K562 (cell line): Measurements from ENCODE around the gene SLC16A1. TPM values are rescaled to one million over a fixed set of nuclear protein-coding genes. Genes with fewer than 3 reads are reported as not detected.

ENCODE experiments used
- ATAC-seq: fragments of 200-7000 bp; cut with Tn5 transposase; 3 replicates; pipeline ENCODE4 v1.9.1; 2020; ENCODE audit warnings: moderate library complexity
- BruUV-seq: library from RNA; stranded (reverse); fragments of 400-500 nt; replicated peaks from 2 replicates; lab custom pipeline; 2021; lab: Mats Ljungman, UMichigan
- CTCF ChIA-PET: fragments of 300-600 bp; formaldehyde crosslinking; extraction: SDS; loops from one replicate; lab custom pipeline; 2021; ENCODE audit warnings: low intra/inter-chr PET ratio; lab: Yijun Ruan, JAX
- POLR2A ChIA-PET: fragments of 300-600, 350-650 bp; sonication (Branson Sonifier 250); formaldehyde crosslinking; extraction: SDS; loops from one replicate; lab custom pipeline; 2021; ENCODE audit warnings: antibody characterized with exemption, inconsistent platforms; lab: Yijun Ruan, JAX
- DNase-seq, 4 experiments: peaks; one replicate each; pipeline versions ENCODE4 v3.0.0 to v3.0.0-alpha.2; 2011 to 2018; ENCODE audit warnings: low spot score in 3 of 4, mixed read lengths in 3 of 4; ENCODE audit errors: extremely low read depth in 1 of 4
- FAIRE-seq: peaks from 2 replicates; lab custom pipeline; 2011; peaks lifted over from hg19 to GRCh38; lab: Jason Lieb, UNC
- H2AFZ ChIP-seq: 2 replicates; pipeline ENCODE4 v1.6.0; 2011; ENCODE audit warnings: low read depth, low read length, control low read depth, inconsistent platforms
- H3K27ac ChIP-seq: fragments of 200-600 bp; 3 replicates; pipeline ENCODE4 v1.8.0; 2011; ENCODE audit warnings: low read depth, mild to moderate bottlenecking, control low read depth, inconsistent platforms, low read length, moderate library complexity, mixed read lengths; ENCODE audit errors: extremely low read depth
- H3K27me3 ChIP-seq, 2 experiments: fragments of 300-600 bp in 1 of 2; 2 replicates in 1 of 2; 3 replicates in 1 of 2; pipeline versions ENCODE4 v1.6.0 to v1.8.0; 2011; ENCODE audit warnings: inconsistent platforms in 2 of 2, low read length in 2 of 2, mild to moderate bottlenecking in 1 of 2, mixed read lengths in 1 of 2, moderate library complexity in 1 of 2; ENCODE audit not compliant: control insufficient read depth in 2 of 2, insufficient read depth in 2 of 2
- H3K36me3 ChIP-seq: fragments of 300-600 bp; 3 replicates; pipeline ENCODE4 v1.8.0; 2011; ENCODE audit warnings: mild to moderate bottlenecking, low read length, inconsistent platforms; ENCODE audit not compliant: control insufficient read depth, insufficient read depth
- H3K4me1 ChIP-seq, 2 experiments: fragments of 200-600 bp in 1 of 2; replicated peaks in 1 of 2; 2 replicates in 1 of 2; 3 replicates in 1 of 2; pipeline versions ENCODE4 v1.5.1 to v1.8.0; 2011; ENCODE audit warnings: inconsistent platforms in 2 of 2, low read length in 2 of 2, mild to moderate bottlenecking in 1 of 2, mixed read lengths in 1 of 2, moderate library complexity in 1 of 2; ENCODE audit not compliant: control insufficient read depth in 2 of 2, insufficient read depth in 2 of 2
- H3K4me2 ChIP-seq: 2 replicates; pipeline ENCODE4 v1.6.1; 2011; ENCODE audit warnings: low read length, control low read depth, inconsistent platforms, mixed read lengths; ENCODE audit not compliant: insufficient read depth
- H3K4me3 ChIP-seq: fragments of 200-600 bp; sonication (generic), shearing (Covaris generic); 2 replicates; pipeline ENCODE4 v1.5.1; 2016; ENCODE audit warnings: control low read depth, inconsistent platforms
- H3K79me2 ChIP-seq: fragments of 200-600 bp; 3 replicates; pipeline ENCODE4 v1.8.0; 2011; ENCODE audit warnings: low read length, inconsistent platforms; ENCODE audit not compliant: control insufficient read depth, insufficient read depth
- H3K9ac ChIP-seq, 2 experiments: 2 replicates each; pipeline versions ENCODE4 v1.6.0 to v1.6.1; 2011; ENCODE audit warnings: low read depth in 2 of 2, low read length in 2 of 2, control low read depth in 1 of 2, inconsistent platforms in 1 of 2, mild to moderate bottlenecking in 1 of 2, mixed read lengths in 1 of 2; ENCODE audit not compliant: insufficient read depth in 1 of 2
- H3K9me1 ChIP-seq: one replicate; pipeline ENCODE4 v1.6.0; 2011; ENCODE audit warnings: inconsistent platforms, mild to moderate bottlenecking, low read length, moderate library complexity; ENCODE audit not compliant: control insufficient read depth, insufficient read depth
- H3K9me3 ChIP-seq: replicated peaks from 2 replicates; pipeline ENCODE4 v1.5.1; 2011; ENCODE audit warnings: low read depth, low read length, inconsistent platforms; ENCODE audit not compliant: control insufficient read depth, insufficient read depth
- H4K20me1 ChIP-seq: replicated peaks from 2 replicates; pipeline ENCODE4 v1.6.1; 2011; ENCODE audit warnings: low read length, inconsistent platforms, mixed read lengths; ENCODE audit not compliant: control insufficient read depth, insufficient read depth
- BACH1 ChIP-seq: fragments of 200-800 bp; sonication (Bioruptor generic); IDR thresholded peaks from 2 replicates; pipeline ENCODE4 v1.6.1; 2016; ENCODE audit warnings: missing genetic modification characterization, missing compliant biosample characterization
- KHSRP ChIP-seq: fragments of 450-650 bp; IDR thresholded peaks from 2 replicates; pipeline ENCODE4 v1.6.1; 2017
- L3MBTL2 ChIP-seq: fragments of 450-650 bp; IDR thresholded peaks from 2 replicates; pipeline ENCODE4 v1.6.1; 2016; ENCODE audit warnings: mild to moderate bottlenecking, moderate library complexity
- MAFF ChIP-seq: IDR thresholded peaks from 2 replicates; pipeline ENCODE4 v1.6.1; 2012; ENCODE audit warnings: low read length, improper control_type of control experiment
- MAFK ChIP-seq: IDR thresholded peaks from 2 replicates; pipeline ENCODE4 v1.6.1; 2011; ENCODE audit warnings: low read length, improper control_type of control experiment
- PML ChIP-seq: IDR thresholded peaks from 2 replicates; pipeline ENCODE4 v1.6.1; 2012; ENCODE audit warnings: low read length, inconsistent platforms
- SMAD2 ChIP-seq: fragments of 150-350 bp; IDR thresholded peaks from 2 replicates; pipeline ENCODE4 v1.6.1; 2014; ENCODE audit warnings: low read depth, mild to moderate bottlenecking, low read length
- SMAD4 ChIP-seq: fragments of 250-450 bp; sonication (Bioruptor Pico); conservative IDR thresholded peaks from 2 replicates; pipeline ENCODE4 v1.8.0; 2021; ENCODE audit warnings: inconsistent platforms, mild to moderate bottlenecking, moderate library complexity
- SOX6 ChIP-seq: fragments of 450-650 bp; IDR thresholded peaks from 2 replicates; pipeline ENCODE4 v1.6.1; 2014; ENCODE audit warnings: mild to moderate bottlenecking
- ZBTB8A ChIP-seq: fragments of 450-650 bp; IDR thresholded peaks from 2 replicates; pipeline ENCODE4 v1.6.1; 2018; ENCODE audit warnings: mild to moderate bottlenecking, moderate library complexity; ENCODE audit not compliant: partially characterized antibody
- in situ Hi-C: fragments of 300-500 bp; cut with MboI; formaldehyde crosslinking; loops from 4 replicates; pipeline ENCODE4 v1.15.0; 2018; ENCODE audit warnings: inconsistent platforms, mixed read lengths
- intact Hi-C: fragments of 100-400 bp; cut with micrococcal nuclease; formaldehyde crosslinking; loops from 2 replicates; pipeline ENCODE4 v1.14.2; 2022
- polyA plus RNA-seq, 8 experiments: library from polyadenylated mRNA; depleted of rRNA in 4 of 8; stranded (reverse) in 5 of 8; unstranded in 3 of 8; fragments of >200 nt; fragmentation: Nextera tagmentation in 2 of 8; fragmentation: Illumina TruSeq in 1 of 8; extraction: Ambion mirVana in 2 of 8; extraction: Trizol in 1 of 8; gene quantifications; 2 replicates each; pipeline versions ENCODE4 v1.2.1 to v1.2.3, GENCODE V29; 2011 to 2014; ENCODE audit warnings: inconsistent platforms in 1 of 8, missing spikeins in 1 of 8
- total RNA-seq, 7 experiments: library from RNA; depleted of rRNA in 6 of 7; stranded (reverse); fragments of >200 nt in 6 of 7; fragmentation: Illumina TruSeq in 2 of 7; extraction: Trizol in 2 of 7; gene quantifications; 2 replicates each; pipeline versions ENCODE4 v1.2.1 to v1.2.3, GENCODE V29; 2011 to 2021; ENCODE audit warnings: low replicate concordance in 1 of 7
- TF ChIP-seq, protein P1 (sequence below): fragments of 250-450 bp; sonication (Bioruptor Pico); IDR thresholded peaks from 2 replicates; pipeline ENCODE4 v1.5.0; 2021
- TF ChIP-seq, protein P2 (sequence below): sonication (generic); formaldehyde crosslinking; IDR thresholded peaks from 2 replicates; pipeline ENCODE4 v1.8.0; 2022; ENCODE audit warnings: mild to moderate bottlenecking, missing genetic modification reagents

SLC16A1 gene
- total and polyA plus RNA-seq, 9 of the 15 experiments (the other 6 are each of a cell fraction or from before 2014, with no cell fraction given) = 73.1 to 244 (median 117) TPM

DNA sequence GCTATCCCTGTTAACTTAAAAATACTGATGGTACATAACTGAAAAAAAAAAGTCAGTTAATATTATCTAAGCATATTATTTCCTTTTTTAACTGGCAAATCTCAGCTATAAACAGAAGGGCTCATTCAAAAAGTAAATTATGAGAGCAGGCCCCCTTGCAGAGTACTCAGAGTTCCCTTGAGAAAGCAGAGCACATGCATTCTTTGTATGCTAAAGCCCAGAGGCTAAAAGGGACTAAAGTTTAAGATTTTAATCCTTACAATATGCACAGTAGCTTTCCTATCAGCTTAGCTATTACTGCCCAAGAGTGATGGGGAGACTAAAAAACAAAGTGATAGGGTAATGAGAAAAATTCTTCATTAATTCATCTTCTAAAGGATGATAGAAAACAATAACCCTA, 18.5 kb downstream of the SLC16A1 start:
- H3K4me3 ChIP-seq = no peak overlapping the region
- ATAC-seq = peak; percentile 4; the same call in 1 of the 3 replicates
- POLR2A ChIA-PET = interaction anchor here (0.6 to 12.6 kb wide), 11 partner anchors 7 to 1461 kb away, joined by 3 to 190 read pairs (median 3); partner anchors contain the start of gene SLC16A1
- H3K79me2 ChIP-seq = peaks cover 98% of the 10 kb centered on the region
- H4K20me1 ChIP-seq = peaks cover 5% of the 10 kb centered on the region; the same call in 1 of the 2 replicates
- in situ Hi-C loops = no loop called here
- TF ChIP-seq, protein P1, sequence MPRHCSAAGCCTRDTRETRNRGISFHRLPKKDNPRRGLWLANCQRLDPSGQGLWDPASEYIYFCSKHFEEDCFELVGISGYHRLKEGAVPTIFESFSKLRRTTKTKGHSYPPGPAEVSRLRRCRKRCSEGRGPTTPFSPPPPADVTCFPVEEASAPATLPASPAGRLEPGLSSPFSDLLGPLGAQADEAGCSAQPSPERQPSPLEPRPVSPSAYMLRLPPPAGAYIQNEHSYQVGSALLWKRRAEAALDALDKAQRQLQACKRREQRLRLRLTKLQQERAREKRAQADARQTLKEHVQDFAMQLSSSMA (CRISPR knock-in tag) = no peak
- TF ChIP-seq MAFK (no peak), ZBTB8A (no peak), PML (no peak), MAFF (no peak), SMAD2 (no peak), SMAD4 (CRISPR knock-in tag) (no peak), L3MBTL2 (0 out of 2 replicates have a peak, but pooled peaks have one; percentile 17), BACH1 (tag) (peak; percentile 13; the same call in 1 of the 2 replicates), SOX6 (0 out of 2 replicates have a peak, but pooled peaks have one; percentile 35), KHSRP (no peak)
- TF ChIP-seq, protein P2, sequence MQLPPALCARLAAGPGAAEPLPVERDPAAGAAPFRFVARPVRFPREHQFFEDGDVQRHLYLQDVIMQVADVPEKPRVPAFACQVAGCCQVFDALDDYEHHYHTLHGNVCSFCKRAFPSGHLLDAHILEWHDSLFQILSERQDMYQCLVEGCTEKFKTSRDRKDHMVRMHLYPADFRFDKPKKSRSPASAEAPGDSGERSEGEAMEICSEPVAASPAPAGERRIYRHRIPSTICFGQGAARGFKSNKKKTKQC = no peak
- TF ChIP-seq, all 486 proteins: peak for 3
- H3K9me3 ChIP-seq = no peaks in the 10 kb centered on the region
- CTCF ChIA-PET = no interaction called here
- H3K9ac ChIP-seq = peak overlapping the region in 1 of 2 experiments; percentile 40; a peak in 1 of 4 replicates
- H3K4me2 ChIP-seq = no peak overlapping the region; the same call in 1 of the 2 replicates
- intact Hi-C loops = loop anchor here (2.0 to 5.0 kb wide), 2 partner anchors 15 to 55 kb away; no protein-coding TSS in a partner anchor
- no TSS peak for BruUV-seq
- FAIRE-seq = no peak
- H3K27ac ChIP-seq = peak overlapping the region; percentile 65; the same call in 1 of the 3 replicates
- no peaks in the 10 kb centered on the region for H3K27me3 ChIP-seq
- DNase-seq = no peak
- no peak overlapping the region for H2AFZ ChIP-seq
- H3K4me1 ChIP-seq = peaks cover 14 to 47% of the 10 kb centered on the region in 2 experiments
- H3K36me3 ChIP-seq = peaks cover 38% of the 10 kb centered on the region
- no peaks in the 10 kb centered on the region for H3K9me1 ChIP-seq
